Lower lobe of right lung (tissue), 2 donors: Measurements from ENCODE around the gene TRMT10C. TPM values are rescaled to one million over a fixed set of nuclear protein-coding genes. Genes with fewer than 3 reads are reported as not detected.
A peak's percentile ranks its signal among the peaks of the same experiment; 100 is the strongest.

Source experiments
- ATAC-seq, 2 donors: fragments of 200-7000 bp; cut with Tn5 transposase; one replicate each; pipeline ENCODE4 v1.9.1; 2020 to 2022; ENCODE audit warnings: mild to moderate bottlenecking in 2 of 2, moderate library complexity in 2 of 2
- DNase-seq: peaks from one replicate; pipeline ENCODE4 v3.0.0-alpha.2; 2020
- H3K27ac ChIP-seq: fragments of 200-600 bp; one replicate; pipeline ENCODE4 v1.8.0; 2022
- H3K27me3 ChIP-seq: fragments of 200-600 bp; one replicate; pipeline ENCODE4 v1.8.0; 2022; ENCODE audit warnings: low read depth
- H3K36me3 ChIP-seq: fragments of 200-600 bp; one replicate; pipeline ENCODE4 v1.8.0; 2022; ENCODE audit warnings: mild to moderate bottlenecking
- H3K4me1 ChIP-seq: fragments of 200-600 bp; one replicate; pipeline ENCODE4 v1.8.0; 2022
- H3K4me3 ChIP-seq: fragments of 200-600 bp; one replicate; pipeline ENCODE4 v1.8.0; 2022; ENCODE audit warnings: mild to moderate bottlenecking
- H3K9me3 ChIP-seq: fragments of 200-600 bp; one replicate; pipeline ENCODE4 v1.8.0; 2022
- CTCF ChIP-seq: fragments of 200-600 bp; IDR thresholded peaks from one replicate; pipeline ENCODE4 v1.8.0; 2022; ENCODE audit warnings: antibody characterized with exemption, mild to moderate bottlenecking
- intact Hi-C: fragments of 100-400 bp; cut with DNase I; formaldehyde crosslinking; loops from one replicate; pipeline ENCODE4 v1.11.0; 2022
- total RNA-seq: library from RNA; stranded (reverse); fragmentation: NEBNext Ultra II Directional; extraction: Animal tissue kit (Norgen Biotek cat#: 25700); gene quantifications from one replicate; pipeline ENCODE4 v1.2.1, GENCODE V29; 2021
- donor health status: DM: no; HTN: yes; CAD: no; lungs with severe emphysema.

The TRMT10C gene
- total RNA-seq, 1 donor from 2014 or later: 17.4 TPM

- no peak for TF ChIP-seq CTCF
- no peaks in the 10 kb centered on the region for H3K4me1 ChIP-seq
Measured at GRCh38 chr3:101556064-101556463, 5.6 kb upstream of the TRMT10C start.

GRCh38 chr3:101567528-101568317 is 6.1 kb downstream of the TRMT10C start:
- Histone ChIP-seq H3K4me3 (no peak overlapping the region), H3K9me3 (no peaks in the 10 kb centered on the region), H3K27me3 (no peaks in the 10 kb centered on the region), H3K4me1 (peaks cover 12% of the 10 kb centered on the region), H3K27ac (no peak overlapping the region), H3K36me3 (peaks cover 36% of the 10 kb centered on the region)
- intact Hi-C loops: no loop called here
- TF ChIP-seq CTCF: no peak
- DNase-seq (no peak), ATAC-seq (no peak)

More at GRCh38 chr3:101556064-101556463, 5.6 kb upstream of the TRMT10C start:
- Histone ChIP-seq H3K36me3 (no peaks in the 10 kb centered on the region), H3K9me3 (no peaks in the 10 kb centered on the region), H3K27ac (no peak overlapping the region), H3K27me3 (peaks cover 15% of the 10 kb centered on the region), H3K4me3 (no peak overlapping the region)
- ATAC-seq (no peak), DNase-seq (no peak)
- intact Hi-C loops: no loop called here

GRCh38 chr3:101571028-101571895 is 9.6 kb downstream of the TRMT10C start:
- Histone ChIP-seq H3K9me3 (no peaks in the 10 kb centered on the region), H3K27me3 (no peaks in the 10 kb centered on the region), H3K36me3 (peaks cover 14% of the 10 kb centered on the region), H3K4me3 (no peak overlapping the region), H3K27ac (no peak overlapping the region), H3K4me1 (peaks cover 23% of the 10 kb centered on the region)
- no peak for TF ChIP-seq CTCF
- DNase-seq (no peak), ATAC-seq (no peak)
- intact Hi-C loops: no loop called here

- DNase-seq (peak; percentile 99), ATAC-seq (peak; percentile 95 to 98)
- TF ChIP-seq CTCF: peak; percentile 86
- Histone ChIP-seq H3K4me1 (peaks cover 45% of the 10 kb centered on the region), H3K9me3 (no peaks in the 10 kb centered on the region), H3K4me3 (peak within 1 kb of the TSS; percentile 80), H3K36me3 (peaks cover 7% of the 10 kb centered on the region), H3K27me3 (no peaks in the 10 kb centered on the region), H3K27ac (peak within 1 kb of the TSS; percentile 99)
- intact Hi-C loops: no loop called here
Measured at GRCh38 chr3:101573449-101574387, 12.1 kb downstream of the TRMT10C start, which contains the start of gene PCNP. TSS of gene PCNP (plus strand) at chr3:101574180. CDS start at chr3:101574216, 36 bp downstream.
